HFFc6 (cell line): Measurements from ENCODE around the gene OLIG2. TPM values are rescaled to one million over a fixed set of nuclear protein-coding genes. Genes with fewer than 3 reads are reported as not detected.

Experiments
- DNase-seq: peaks from one replicate; pipeline ENCODE4 v3.0.0-alpha.2; 2018
- H3K27ac Mint-ChIP-seq: 2 replicates; pipeline ENCODE4 v1.8.0; 2020; ENCODE audit warnings: mild to moderate bottlenecking, mixed read lengths
- H3K27me3 Mint-ChIP-seq: 2 replicates; pipeline ENCODE4 v1.8.0; 2021; ENCODE audit warnings: mild to moderate bottlenecking, moderate library complexity, mixed read lengths; ENCODE audit not compliant: insufficient read depth
- H3K36me3 Mint-ChIP-seq: 2 replicates; pipeline ENCODE4 v1.8.0; 2021; ENCODE audit warnings: low read depth, mixed read lengths
- H3K4me1 Mint-ChIP-seq: 2 replicates; pipeline ENCODE4 v1.8.0; 2020; ENCODE audit warnings: low read depth, mixed read lengths
- H3K4me3 Mint-ChIP-seq: 2 replicates; pipeline ENCODE4 v1.8.0; 2020; ENCODE audit warnings: mild to moderate bottlenecking, moderate library complexity, mixed read lengths
- H3K9me3 Mint-ChIP-seq: 2 replicates; pipeline ENCODE4 v1.8.0; 2020; ENCODE audit warnings: mild to moderate bottlenecking, mixed read lengths
- CTCF ChIP-seq: fragments of 200-600 bp; sonication (generic); IDR thresholded peaks from 2 replicates; pipeline ENCODE4 v1.5.0; 2021; ENCODE audit warnings: antibody characterized with exemption, mild to moderate bottlenecking
- total RNA-seq, 6 experiments: library from RNA; stranded (reverse); fragmentation: NEBNext Ultra II Directional; extraction: Animal tissue kit (Norgen Biotek cat#: 25700); gene quantifications; 2 replicates in 1 of 6; 3 replicates in 5 of 6; pipeline ENCODE4 v1.2.3, GENCODE V29; 2021

Gene OLIG2
- total RNA-seq, 6 experiments from 2014 or later = not detected

GRCh38 chr21:33027401-33028286 lies 1.9 kb downstream of the OLIG2 start:
- Mint-ChIP-seq H3K36me3 (no peaks in the 10 kb centered on the region), H3K27me3 (peaks cover 84% of the 10 kb centered on the region), H3K4me1 (no peaks in the 10 kb centered on the region), H3K27ac (no peak overlapping the region), H3K9me3 (no peaks in the 10 kb centered on the region), H3K4me3 (no peak overlapping the region)
- DNase-seq = no peak
- TF ChIP-seq CTCF = no peak

GRCh38 chr21:33028287-33028670 lies 2.5 kb downstream of the OLIG2 start:
- Mint-ChIP-seq H3K27me3 (peaks cover 82% of the 10 kb centered on the region), H3K4me3 (no peak overlapping the region), H3K4me1 (no peaks in the 10 kb centered on the region), H3K36me3 (no peaks in the 10 kb centered on the region), H3K9me3 (no peaks in the 10 kb centered on the region), H3K27ac (no peak overlapping the region)
- no peak for TF ChIP-seq CTCF
- DNase-seq = no peak

GRCh38 chr21:33028773-33029384 lies 3.1 kb downstream of the OLIG2 start:
- Mint-ChIP-seq H3K9me3 (no peaks in the 10 kb centered on the region), H3K4me1 (no peaks in the 10 kb centered on the region), H3K27me3 (peaks cover 76% of the 10 kb centered on the region), H3K36me3 (no peaks in the 10 kb centered on the region), H3K4me3 (no peak overlapping the region; the same call in 1 of the 2 replicates), H3K27ac (no peak overlapping the region)
- TF ChIP-seq CTCF = no peak
- no peak for DNase-seq

GRCh38 chr21:33029385-33029921 lies 3.7 kb downstream of the OLIG2 start:
- Mint-ChIP-seq H3K36me3 (no peaks in the 10 kb centered on the region), H3K4me3 (no peak overlapping the region; the same call in 1 of the 2 replicates), H3K9me3 (no peaks in the 10 kb centered on the region), H3K27me3 (peaks cover 75% of the 10 kb centered on the region), H3K27ac (no peak overlapping the region), H3K4me1 (no peaks in the 10 kb centered on the region)
- DNase-seq = no peak
- no peak for TF ChIP-seq CTCF

GRCh38 chr21:33029975-33030461 lies 4.3 kb downstream of the OLIG2 start:
- peaks cover 73% of the 10 kb centered on the region for H3K27me3 Mint-ChIP-seq
- no peak for TF ChIP-seq CTCF
- no peaks in the 10 kb centered on the region for H3K9me3 Mint-ChIP-seq
- H3K4me1 Mint-ChIP-seq = no peaks in the 10 kb centered on the region
- DNase-seq = no peak
- H3K4me3 Mint-ChIP-seq = no peak overlapping the region
- H3K36me3 Mint-ChIP-seq = no peaks in the 10 kb centered on the region
- no peak overlapping the region for H3K27ac Mint-ChIP-seq
